ENCODE measurements around the gene JPT1.

DNA sequence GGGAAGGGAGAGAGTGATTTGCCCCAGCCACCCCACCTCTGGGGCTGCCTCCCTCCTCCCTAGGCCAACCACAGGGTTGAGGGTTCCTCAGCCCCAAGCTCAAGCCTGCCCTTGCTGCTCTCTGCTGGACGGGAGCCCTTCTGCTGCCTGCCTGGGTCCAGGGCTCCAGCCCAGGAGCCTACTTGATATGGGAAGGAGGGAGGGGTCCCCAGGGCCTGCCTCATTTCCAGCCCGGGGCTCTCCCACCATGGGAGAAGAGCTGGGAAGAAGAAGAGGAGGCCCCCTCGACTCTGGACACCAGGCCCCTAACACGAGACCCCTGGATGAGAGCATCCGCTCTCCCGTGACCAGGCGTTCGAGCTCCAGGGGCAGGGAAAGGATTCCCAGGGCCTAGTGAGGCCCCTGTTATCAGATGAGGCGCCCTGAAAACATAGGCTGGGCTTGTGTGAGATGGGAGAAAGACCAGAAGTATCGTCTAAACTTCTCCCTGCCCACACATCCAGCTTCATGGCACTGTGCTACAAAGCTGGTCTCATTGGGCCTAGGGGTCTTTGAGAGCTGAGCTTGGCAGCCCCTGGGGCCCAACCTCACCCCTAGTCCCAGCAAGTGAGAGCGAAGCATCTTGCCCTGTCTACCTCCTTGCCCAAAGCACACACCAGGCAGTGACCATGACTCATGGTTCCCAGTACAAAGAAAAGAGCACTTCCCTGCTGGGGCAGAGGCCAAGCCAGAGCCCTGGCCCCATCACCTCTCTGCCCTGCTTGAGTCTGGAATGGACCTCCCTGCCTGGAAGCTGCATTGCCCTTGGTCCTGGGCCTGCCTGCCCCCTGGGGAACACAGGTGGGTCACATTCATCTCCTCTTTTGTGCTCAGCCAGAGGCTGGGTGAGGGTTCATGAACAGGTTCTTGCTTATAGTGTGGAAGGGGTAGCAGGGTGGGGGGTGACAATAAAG, 65.6 kb downstream of the JPT1 start:
- TF ChIP-seq, protein P1, sequence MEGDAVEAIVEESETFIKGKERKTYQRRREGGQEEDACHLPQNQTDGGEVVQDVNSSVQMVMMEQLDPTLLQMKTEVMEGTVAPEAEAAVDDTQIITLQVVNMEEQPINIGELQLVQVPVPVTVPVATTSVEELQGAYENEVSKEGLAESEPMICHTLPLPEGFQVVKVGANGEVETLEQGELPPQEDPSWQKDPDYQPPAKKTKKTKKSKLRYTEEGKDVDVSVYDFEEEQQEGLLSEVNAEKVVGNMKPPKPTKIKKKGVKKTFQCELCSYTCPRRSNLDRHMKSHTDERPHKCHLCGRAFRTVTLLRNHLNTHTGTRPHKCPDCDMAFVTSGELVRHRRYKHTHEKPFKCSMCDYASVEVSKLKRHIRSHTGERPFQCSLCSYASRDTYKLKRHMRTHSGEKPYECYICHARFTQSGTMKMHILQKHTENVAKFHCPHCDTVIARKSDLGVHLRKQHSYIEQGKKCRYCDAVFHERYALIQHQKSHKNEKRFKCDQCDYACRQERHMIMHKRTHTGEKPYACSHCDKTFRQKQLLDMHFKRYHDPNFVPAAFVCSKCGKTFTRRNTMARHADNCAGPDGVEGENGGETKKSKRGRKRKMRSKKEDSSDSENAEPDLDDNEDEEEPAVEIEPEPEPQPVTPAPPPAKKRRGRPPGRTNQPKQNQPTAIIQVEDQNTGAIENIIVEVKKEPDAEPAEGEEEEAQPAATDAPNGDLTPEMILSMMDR (IDR thresholded peaks at IDR 0.05; ENCODE audit: low read depth, low read length, poor library complexity, severe bottlenecking), result no peak
- TF ChIP-seq EZH2phosphoT487 (IDR thresholded peaks at IDR 0.05; ENCODE audit: borderline replicate concordance, low read length), result no peak
